AG10803 (cell line): ENCODE data around the gene SHOC2.

Source experiments
- DNase-seq: peaks from one replicate; pipeline ENCODE4 v3.0.0; 2010; ENCODE audit warnings: low read depth
- H3K4me3 ChIP-seq: 2 replicates; pipeline ENCODE4 v1.5.1; 2011; ENCODE audit warnings: mild to moderate bottlenecking, low read length, control low read depth
- TF ChIP-seq, protein P1 (sequence below): conservative IDR thresholded peaks from 2 replicates; pipeline ENCODE4 v1.5.1; 2011; ENCODE audit warnings: mild to moderate bottlenecking, low read length, control low read depth, inconsistent platforms

SHOC2 gene

DNA sequence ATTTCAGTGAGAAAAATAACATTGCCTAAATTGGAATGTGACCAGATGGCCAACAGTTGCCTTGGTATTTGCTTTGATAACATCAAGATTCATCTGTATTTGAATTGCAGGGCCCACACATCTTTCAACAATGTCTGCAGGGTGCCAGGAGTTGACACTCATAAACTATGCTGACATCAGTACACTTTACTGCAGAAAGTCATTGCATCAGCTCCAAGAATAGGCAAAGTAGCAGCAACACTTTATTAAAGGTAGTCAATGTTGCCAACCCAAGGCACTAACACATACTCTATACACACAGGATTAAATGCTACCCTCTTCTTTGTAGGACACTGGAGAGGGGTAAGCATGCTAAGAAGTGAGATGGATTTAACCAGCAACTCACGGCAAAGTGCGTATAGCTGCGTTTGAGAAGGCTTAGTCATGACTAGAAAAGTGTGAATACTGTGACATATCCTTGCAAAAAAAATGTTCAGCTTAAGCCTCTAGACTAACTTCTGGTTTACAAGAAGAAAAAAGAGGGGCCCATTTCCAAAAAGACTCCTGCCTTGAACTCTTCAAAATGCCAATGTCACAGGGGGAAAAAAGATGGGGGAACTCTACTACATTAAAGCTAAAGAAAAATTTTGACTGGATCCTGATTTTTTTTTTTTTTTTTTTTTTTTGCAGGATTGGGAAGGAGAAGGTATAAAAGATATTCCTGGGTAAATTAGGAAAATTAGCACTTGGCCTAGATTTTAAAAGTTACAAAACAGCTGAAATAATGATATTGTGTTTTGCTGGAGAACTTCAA lies 2.7 kb upstream of the SHOC2 start:
- TF ChIP-seq, protein P1, sequence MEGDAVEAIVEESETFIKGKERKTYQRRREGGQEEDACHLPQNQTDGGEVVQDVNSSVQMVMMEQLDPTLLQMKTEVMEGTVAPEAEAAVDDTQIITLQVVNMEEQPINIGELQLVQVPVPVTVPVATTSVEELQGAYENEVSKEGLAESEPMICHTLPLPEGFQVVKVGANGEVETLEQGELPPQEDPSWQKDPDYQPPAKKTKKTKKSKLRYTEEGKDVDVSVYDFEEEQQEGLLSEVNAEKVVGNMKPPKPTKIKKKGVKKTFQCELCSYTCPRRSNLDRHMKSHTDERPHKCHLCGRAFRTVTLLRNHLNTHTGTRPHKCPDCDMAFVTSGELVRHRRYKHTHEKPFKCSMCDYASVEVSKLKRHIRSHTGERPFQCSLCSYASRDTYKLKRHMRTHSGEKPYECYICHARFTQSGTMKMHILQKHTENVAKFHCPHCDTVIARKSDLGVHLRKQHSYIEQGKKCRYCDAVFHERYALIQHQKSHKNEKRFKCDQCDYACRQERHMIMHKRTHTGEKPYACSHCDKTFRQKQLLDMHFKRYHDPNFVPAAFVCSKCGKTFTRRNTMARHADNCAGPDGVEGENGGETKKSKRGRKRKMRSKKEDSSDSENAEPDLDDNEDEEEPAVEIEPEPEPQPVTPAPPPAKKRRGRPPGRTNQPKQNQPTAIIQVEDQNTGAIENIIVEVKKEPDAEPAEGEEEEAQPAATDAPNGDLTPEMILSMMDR: no peak
- peak; percentile 95 for DNase-seq
- H3K4me3 ChIP-seq: no peak overlapping the region

DNA sequence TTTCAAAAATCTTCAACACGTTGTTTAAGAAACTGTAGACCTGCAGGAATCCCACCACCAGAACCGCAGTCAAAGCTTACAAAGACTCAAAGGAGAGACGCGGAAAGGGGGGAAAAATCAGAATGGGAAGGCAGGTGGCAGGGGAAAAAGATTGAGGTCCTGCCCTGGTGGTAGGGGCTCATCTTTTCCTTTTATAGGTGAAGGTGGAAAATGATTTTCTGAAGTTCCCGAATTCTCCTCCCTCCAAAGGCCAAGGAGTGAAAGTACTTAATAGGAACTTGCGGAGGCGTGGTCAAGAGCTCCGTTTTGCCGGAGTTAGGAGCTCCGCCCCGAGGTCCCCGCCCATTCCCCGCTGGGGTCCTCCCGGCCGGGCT lies 1.1 kb upstream of the SHOC2 start:
- TF ChIP-seq, protein P1: peak; percentile 0; the same call in 1 of the 2 replicates
- peak overlapping the region; percentile 83 for H3K4me3 ChIP-seq
- DNase-seq: peak; percentile 97

DNA sequence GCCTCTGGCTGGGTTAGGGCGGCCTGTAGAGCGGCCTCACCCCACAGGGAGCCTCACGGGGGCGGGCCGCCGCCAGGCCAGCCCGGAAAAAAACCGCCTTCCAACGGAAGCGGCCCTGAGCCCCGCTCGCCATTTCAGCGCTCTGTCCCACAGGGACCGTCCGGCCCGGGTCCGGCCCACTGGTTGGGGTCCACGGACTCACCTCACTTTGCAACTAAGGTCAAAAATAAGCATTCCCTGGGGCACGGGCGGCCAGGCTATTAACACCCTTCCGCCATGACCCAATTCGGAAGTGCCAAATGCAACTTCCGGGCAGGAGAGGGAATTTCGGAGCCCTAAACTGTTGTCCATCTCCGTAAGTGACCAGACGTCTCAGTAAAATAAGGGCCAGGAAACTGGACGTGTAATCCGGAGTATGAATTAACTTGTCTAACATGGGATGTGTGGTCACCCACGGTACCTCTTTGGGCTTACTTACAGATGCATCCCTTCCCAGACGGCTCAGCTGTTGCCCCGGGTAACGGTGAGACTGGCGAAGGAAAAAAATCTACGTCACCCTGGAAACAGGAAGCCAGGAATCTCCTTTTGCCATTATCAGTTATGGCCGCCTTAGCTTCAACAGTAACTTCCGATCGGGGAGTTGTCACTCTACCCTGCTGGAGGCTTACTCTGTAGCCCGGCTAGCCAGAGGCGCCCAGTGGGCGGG lies 608 bp upstream of the SHOC2 start, which contains the start of gene BBIP1:
Gene BBIP1, minus strand, starts transcription at position 538 of the 706 bp plus-strand sequence. CDS start 1,023 bp downstream, outside the sequence.
- TF ChIP-seq, protein P1: no peak
- peak within 1 kb of the TSS; percentile 83 for H3K4me3 ChIP-seq
- peak; percentile 100 for DNase-seq

DNA sequence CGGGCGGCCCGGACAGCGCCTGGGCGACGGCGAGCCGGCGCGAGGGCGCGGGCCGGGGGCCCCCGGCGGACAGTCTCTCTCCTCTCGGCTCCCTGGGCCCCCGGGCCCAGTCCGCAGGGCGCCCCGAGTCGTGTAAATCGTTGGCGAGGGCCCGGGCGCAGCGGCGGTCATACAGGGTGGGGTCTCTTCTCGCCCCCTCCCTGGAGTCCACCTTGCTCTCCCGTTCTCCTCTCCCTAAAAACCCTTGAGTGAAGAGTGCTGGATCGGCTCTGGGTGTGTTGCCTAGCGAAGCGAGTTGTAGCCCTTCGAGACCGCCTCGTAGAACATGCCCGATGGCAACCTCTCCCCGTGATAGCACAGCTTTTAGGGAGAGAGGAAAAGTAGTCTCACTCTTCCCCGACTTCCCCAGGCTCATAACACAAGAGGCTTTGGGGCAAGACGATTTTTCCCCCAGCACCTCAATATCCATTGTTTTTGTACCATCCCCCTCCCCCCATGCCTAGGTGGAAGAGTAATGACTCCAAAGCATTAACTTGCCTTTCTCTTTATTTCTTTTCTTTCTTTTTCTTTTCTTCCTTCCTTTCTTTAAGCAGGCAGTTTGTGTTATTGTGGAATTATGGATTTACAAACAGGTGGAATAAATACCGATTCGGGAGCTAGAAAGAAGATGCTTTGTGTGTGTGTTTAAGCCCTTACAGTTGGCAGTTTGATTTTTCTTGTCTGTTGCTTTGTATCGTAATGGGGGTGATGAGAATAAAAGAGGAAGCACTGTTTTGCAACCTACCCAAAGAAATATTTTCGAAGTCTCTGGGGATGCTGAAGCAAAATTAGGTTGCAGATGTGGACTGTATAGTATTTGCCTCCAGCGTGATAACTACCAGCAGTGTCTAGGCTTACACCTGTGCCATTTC lies 822 bp downstream of the SHOC2 start:
- DNase-seq: peak; percentile 72
- TF ChIP-seq, protein P1: no peak
- H3K4me3 ChIP-seq: peak overlapping the region; percentile 83

DNA sequence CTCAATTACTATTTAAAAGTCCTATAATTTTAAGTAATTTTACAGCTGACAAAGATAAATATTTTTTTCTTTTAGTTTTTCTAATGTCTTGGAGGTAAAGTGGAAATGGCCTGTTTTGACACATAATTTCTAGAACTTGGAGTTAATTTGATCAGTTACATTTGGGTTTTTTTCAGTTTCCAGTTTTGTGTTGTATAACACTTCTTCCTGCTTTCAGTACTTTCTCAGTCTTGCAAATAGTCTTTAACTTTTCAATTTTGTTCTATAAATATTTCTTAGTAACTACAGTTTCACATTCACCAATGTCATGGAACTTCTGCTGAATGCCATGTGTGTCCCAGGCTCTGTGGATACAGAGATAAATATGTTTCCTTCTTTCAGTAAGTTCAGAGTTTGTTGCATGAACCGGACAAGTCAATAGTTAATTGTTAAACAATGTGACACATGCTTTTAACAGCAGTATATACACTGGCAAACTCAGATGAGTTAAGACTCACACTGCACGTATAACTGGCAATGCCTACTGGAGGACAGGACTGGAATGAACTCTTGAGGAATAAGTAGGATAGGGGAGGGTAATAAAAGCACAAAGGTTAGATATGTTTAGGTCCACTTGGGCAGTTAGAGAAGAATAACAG lies 4.6 kb downstream of the SHOC2 start:
- H3K4me3 ChIP-seq: no peak overlapping the region
- TF ChIP-seq, protein P1: no peak
- DNase-seq: no peak

DNA sequence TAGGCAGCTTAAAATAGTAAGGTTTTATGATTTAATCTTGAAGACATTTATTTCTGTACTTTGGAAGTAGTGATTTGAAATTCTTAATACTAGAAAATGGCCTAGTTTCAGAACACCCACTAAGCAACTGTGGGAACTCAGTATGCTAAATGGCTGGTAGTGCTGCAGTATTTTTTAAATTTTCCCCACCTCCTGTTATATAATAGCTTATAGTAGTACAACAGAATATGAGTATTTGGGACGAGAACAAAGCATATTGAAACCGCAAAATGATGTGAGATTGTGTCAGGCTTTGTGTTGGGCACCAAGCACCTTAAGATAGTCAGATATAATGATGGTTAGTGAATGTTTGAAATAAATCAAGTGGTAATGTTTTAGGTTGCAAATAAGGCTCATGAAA lies 8.1 kb downstream of the SHOC2 start:
- no peak overlapping the region for H3K4me3 ChIP-seq
- TF ChIP-seq, protein P1: no peak
- DNase-seq: no peak
